ENCODE data around the gene ARID2. TPM values are rescaled to one million over a fixed set of nuclear protein-coding genes. Genes with fewer than 3 reads are reported as not detected.

The ARID2 gene
- total RNA-seq, 1 donor, result 25.0 TPM

DNA sequence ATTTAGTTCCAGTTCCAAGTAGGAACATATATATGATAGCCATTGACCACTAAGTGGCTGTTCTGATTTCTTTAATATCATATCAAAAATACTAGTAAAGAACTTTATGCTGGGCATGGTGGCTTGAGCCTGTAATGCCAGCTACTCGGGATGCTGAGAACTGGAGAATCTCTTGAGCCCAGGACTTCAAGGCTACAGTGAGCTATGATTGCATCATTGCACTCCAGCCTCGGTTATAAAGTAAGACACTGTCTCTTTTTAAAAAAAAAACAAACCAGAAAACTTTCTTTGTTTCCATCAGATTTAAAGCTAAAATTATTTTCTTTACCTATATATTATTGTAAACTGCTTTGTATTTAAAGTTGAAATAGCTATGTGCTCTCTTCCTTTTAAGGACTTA lies 133.8 kb downstream of the ARID2 start:
- no peak overlapping the region for H3K4me3 ChIP-seq (ENCODE audit: low read depth, low read length)
- TF ChIP-seq, protein P1, sequence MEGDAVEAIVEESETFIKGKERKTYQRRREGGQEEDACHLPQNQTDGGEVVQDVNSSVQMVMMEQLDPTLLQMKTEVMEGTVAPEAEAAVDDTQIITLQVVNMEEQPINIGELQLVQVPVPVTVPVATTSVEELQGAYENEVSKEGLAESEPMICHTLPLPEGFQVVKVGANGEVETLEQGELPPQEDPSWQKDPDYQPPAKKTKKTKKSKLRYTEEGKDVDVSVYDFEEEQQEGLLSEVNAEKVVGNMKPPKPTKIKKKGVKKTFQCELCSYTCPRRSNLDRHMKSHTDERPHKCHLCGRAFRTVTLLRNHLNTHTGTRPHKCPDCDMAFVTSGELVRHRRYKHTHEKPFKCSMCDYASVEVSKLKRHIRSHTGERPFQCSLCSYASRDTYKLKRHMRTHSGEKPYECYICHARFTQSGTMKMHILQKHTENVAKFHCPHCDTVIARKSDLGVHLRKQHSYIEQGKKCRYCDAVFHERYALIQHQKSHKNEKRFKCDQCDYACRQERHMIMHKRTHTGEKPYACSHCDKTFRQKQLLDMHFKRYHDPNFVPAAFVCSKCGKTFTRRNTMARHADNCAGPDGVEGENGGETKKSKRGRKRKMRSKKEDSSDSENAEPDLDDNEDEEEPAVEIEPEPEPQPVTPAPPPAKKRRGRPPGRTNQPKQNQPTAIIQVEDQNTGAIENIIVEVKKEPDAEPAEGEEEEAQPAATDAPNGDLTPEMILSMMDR (IDR thresholded peaks at IDR 0.05; ENCODE audit: insufficient read depth, low read depth, low read length), result no peak
- peak; percentile 23 for DNase-seq (ENCODE audit: low read depth)

DNA sequence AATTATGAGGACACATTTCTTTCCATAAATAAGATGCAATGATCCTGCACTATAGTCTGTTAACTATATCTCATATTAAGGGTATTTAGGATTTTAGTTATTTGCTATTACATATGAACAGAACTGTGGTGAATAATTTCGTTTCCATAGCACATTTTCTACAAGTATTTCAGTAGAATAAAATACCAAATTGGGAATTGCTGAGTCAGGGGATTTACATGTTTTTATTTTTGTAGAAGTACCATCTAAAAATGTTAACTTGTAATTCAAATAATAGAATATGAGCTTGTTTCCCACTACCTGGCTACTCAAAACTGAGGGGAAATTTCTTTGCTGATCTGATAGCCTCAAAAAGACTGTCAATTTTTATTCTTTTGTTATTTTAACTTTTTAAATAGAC lies 136.8 kb downstream of the ARID2 start:
- no peak overlapping the region for H3K4me3 ChIP-seq (ENCODE audit: low read depth, low read length)
- no peak for DNase-seq (ENCODE audit: low read depth)
- TF ChIP-seq, protein P1 (IDR thresholded peaks at IDR 0.05; ENCODE audit: insufficient read depth, low read depth, low read length), result no peak

DNA sequence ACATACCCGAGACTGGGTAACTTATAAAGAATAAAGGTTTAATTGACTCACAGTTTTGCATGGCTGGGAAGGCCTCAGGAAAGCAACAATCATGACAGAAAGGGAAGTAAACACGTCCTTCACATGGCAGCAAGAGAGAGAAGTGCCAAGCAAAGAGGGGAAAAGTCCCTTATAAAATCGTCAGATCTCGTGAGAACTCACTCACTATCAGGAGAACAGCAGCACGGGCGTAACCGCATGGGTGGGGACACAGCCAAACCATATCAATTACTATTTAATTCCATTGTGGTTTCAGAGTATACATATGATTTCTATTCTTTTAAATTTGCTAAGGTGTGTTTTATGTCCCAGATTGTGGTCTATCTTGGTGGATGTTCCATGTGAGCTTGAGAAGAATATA lies 142.9 kb downstream of the ARID2 start:
- TF ChIP-seq, protein P1 (IDR thresholded peaks at IDR 0.05; ENCODE audit: insufficient read depth, low read depth, low read length), result no peak
- no peak for DNase-seq (ENCODE audit: low read depth)
- no peak overlapping the region for H3K4me3 ChIP-seq (ENCODE audit: low read depth, low read length)

DNA sequence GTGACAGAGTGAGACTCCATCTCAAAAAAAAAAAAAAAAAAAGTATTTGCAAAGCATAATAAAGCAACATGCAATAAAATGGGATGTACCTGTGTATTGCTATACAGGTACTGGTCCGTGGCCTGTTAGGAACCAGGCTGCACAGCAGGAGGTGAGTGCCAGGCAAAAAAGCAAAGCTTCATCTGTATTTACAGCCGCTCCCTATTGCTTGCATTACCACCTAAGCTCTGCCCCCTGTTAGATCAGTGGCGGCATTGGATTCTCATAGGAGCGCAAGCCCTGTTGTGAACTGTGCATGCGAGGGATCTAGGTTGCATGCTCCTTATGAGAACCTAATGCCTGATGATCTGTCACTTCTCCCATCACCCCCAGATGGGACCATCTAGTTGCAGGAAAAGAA lies 147.6 kb downstream of the ARID2 start:
- TF ChIP-seq, protein P1 (IDR thresholded peaks at IDR 0.05; ENCODE audit: insufficient read depth, low read depth, low read length), result no peak
- H3K4me3 ChIP-seq (ENCODE audit: low read depth, low read length), result no peak overlapping the region
- no peak for DNase-seq (ENCODE audit: low read depth)

DNA sequence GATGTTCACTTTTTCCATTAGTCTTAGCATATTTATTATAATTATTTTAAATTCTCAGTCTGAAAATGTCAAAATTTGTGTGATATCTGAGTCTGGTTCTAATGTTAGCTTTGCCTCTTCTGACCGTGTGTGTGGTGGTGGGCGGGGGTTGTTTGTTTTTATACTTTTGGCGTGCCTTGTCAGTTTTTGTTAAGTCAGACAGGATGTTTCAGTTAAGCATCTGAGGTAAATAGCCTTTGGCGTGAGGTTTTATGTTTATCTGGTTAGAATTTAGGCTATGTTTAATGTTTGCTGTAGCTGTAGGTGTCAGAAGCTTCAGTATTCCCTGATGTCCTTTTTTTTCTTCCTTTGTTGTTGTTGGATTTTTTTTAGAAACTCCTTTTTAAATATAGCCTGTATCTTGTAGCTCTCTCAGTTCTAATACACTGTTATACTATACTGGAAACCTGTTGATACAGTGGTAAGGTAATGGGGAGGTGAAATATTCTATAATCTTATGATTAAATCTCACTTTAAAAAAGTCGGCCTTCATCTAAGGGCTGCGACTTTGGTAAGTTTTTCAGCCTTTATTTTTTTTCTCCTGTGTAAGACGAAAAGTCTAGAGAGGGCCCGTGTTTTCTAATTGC lies 149.2 kb downstream of the ARID2 start:
- peak; percentile 50 for DNase-seq (ENCODE audit: low read depth)

DNA sequence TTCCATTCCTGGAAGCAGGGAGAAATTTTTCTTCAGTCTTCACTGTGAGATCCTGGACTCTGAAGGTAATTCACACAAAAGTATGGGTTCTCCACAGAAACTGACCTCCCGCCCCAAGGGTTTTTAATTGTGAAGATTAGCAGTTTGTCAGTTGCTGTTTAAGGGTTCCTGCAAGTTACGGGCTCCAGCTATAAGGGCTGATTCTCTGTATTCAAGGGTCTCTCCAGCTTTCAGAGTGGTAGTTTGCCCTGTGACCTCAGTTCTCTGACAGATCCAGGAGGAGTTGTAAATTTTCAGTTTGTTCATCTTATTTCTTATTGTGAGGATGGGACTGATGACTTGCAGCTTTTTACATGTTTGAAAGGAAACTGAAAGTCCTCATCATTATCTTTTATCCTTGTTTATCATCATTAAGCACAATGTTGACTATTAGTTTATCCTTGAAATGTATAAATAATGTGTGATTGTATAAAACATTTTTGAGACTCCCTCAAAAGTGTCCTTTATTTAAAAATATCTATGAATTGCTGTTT lies 149.9 kb downstream of the ARID2 start:
- TF ChIP-seq, protein P1 (IDR thresholded peaks at IDR 0.05; ENCODE audit: insufficient read depth, low read depth, low read length), result no peak
- DNase-seq (ENCODE audit: low read depth), result peak; percentile 11
- H3K4me3 ChIP-seq (ENCODE audit: low read depth, low read length), result no peak overlapping the region

More for the DNA sequence above, 149.2 kb downstream of the ARID2 start:
- H3K4me3 ChIP-seq (ENCODE audit: low read depth, low read length), result no peak overlapping the region
- TF ChIP-seq, protein P1 (IDR thresholded peaks at IDR 0.05; ENCODE audit: insufficient read depth, low read depth, low read length), result no peak

DNA sequence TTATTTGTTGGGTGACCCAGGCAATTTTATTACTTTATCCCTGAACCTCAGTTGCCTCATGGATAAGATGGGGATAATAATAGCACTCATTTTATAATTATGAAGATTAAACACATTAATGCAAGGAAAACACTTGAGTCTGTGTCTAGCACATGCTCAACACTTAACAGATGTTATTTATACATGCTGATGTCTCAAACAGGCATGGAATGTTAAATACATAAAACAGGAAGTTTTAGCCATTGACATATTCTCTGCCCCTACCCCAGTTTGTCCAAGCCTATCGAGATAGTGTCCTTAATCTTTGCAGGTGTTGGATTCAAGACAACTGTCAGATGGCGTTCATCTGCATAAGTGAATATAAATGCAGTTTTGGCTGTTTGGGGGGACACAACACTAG lies 151.0 kb downstream of the ARID2 start:
- TF ChIP-seq, protein P1 (IDR thresholded peaks at IDR 0.05; ENCODE audit: insufficient read depth, low read depth, low read length), result no peak
- H3K4me3 ChIP-seq (ENCODE audit: low read depth, low read length), result no peak overlapping the region
- DNase-seq (ENCODE audit: low read depth), result peak; percentile 8

Data from fibroblast of villous mesenchyme (primary cell).